ENCODE results near the gene TUNAR. TPM values are rescaled to one million over a fixed set of nuclear protein-coding genes. Genes with fewer than 3 reads are reported as not detected.

Gene TUNAR
- total and polyA plus RNA-seq, 2 of the 4 experiments (the other 2 are of a cell fraction), result not detected

GRCh38 chr14:95886366-95887056 is 9.9 kb downstream of the TUNAR start:
- Histone ChIP-seq H3K9me1 (ENCODE audit: insufficient read depth, low read length) (no peaks in the 10 kb centered on the region), H3K23ac (ENCODE audit: low read depth, low read length) (no peak overlapping the region), H2AK5ac (ENCODE audit: low read depth, low read length) (no peak overlapping the region), H2AFZ (replicated peaks; ENCODE audit: low read length, poor library complexity) (peak overlapping the region; percentile 17), H3K9me3 (ENCODE audit: control insufficient read depth, insufficient read depth, low read length) (no peaks in the 10 kb centered on the region), H3K36me3 (ENCODE audit: control insufficient read depth, insufficient read depth, low read length) (no peaks in the 10 kb centered on the region), H3K4me3 (ENCODE audit: insufficient read depth, low read depth, low read length) (no peak overlapping the region), H3K4me2 (ENCODE audit: low read depth, low read length) (no peak overlapping the region), H3K56ac (ENCODE audit: extremely low read depth, insufficient read depth, low read length) (no peak overlapping the region), H4K8ac (ENCODE audit: low read depth in 2 of 2, low read length in 2 of 2) (no peak overlapping the region), H4K20me1 (ENCODE audit: insufficient read depth, low read length) (no peaks in the 10 kb centered on the region), H4K5ac (ENCODE audit: low read depth, low read length) (no peak overlapping the region), H3K4me1 (ENCODE audit: control insufficient read depth, insufficient read depth, low read length) (no peaks in the 10 kb centered on the region), H3K79me1 (ENCODE audit: low read depth in 1 of 2, low read length in 2 of 2) (no peaks in the 10 kb centered on the region), H2BK15ac (ENCODE audit: low read depth, low read length) (no peak overlapping the region), H2BK20ac (ENCODE audit: low read depth, low read length) (no peak overlapping the region), H3K9ac (ENCODE audit: low read depth, low read length) (no peak overlapping the region), H3K14ac (replicated peaks; ENCODE audit: low read depth, low read length) (no peak overlapping the region), H3K4ac (ENCODE audit: low read depth, low read length) (no peak overlapping the region), H3K18ac (ENCODE audit: low read depth, low read length) (no peak overlapping the region), H2AK9ac (replicated peaks; ENCODE audit: low read depth, low read length, poor library complexity) (no peak overlapping the region), H3K27ac (ENCODE audit: insufficient read depth, low read length) (no peak overlapping the region), H2BK5ac (ENCODE audit: low read depth, low read length, poor library complexity, severe bottlenecking) (no peak overlapping the region), H4K91ac (ENCODE audit: insufficient read depth, low read depth, low read length) (no peak overlapping the region), H2BK120ac (ENCODE audit: low read depth, low read length) (no peak overlapping the region), H3K27me3 (ENCODE audit: control insufficient read depth, insufficient read depth, low read length) (peaks cover 4% of the 10 kb centered on the region)
- TF ChIP-seq RCOR1 (IDR thresholded peaks at IDR 0.05; ENCODE audit: insufficient replicate concordance, low read length), result no peak
- no peak for TF ChIP-seq FOS (IDR thresholded peaks at IDR 0.05; ENCODE audit: low read depth, low read length)
- no peak for TF ChIP-seq POLR2A (IDR thresholded peaks at IDR 0.05; ENCODE audit: low read depth, low read length)
- no peak for TF ChIP-seq RAD21 (IDR thresholded peaks at IDR 0.05; ENCODE audit: low read length)
- TF ChIP-seq, protein P1, sequence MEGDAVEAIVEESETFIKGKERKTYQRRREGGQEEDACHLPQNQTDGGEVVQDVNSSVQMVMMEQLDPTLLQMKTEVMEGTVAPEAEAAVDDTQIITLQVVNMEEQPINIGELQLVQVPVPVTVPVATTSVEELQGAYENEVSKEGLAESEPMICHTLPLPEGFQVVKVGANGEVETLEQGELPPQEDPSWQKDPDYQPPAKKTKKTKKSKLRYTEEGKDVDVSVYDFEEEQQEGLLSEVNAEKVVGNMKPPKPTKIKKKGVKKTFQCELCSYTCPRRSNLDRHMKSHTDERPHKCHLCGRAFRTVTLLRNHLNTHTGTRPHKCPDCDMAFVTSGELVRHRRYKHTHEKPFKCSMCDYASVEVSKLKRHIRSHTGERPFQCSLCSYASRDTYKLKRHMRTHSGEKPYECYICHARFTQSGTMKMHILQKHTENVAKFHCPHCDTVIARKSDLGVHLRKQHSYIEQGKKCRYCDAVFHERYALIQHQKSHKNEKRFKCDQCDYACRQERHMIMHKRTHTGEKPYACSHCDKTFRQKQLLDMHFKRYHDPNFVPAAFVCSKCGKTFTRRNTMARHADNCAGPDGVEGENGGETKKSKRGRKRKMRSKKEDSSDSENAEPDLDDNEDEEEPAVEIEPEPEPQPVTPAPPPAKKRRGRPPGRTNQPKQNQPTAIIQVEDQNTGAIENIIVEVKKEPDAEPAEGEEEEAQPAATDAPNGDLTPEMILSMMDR (conservative IDR thresholded peaks at IDR 0.05; ENCODE audit: low read depth, low read length), result no peak
- TF ChIP-seq MAZ (IDR thresholded peaks at IDR 0.05; ENCODE audit: borderline replicate concordance, low read depth, low read length), result no peak
- TF ChIP-seq BHLHE40 (IDR thresholded peaks at IDR 0.05; ENCODE audit: low read depth, low read length), result no peak
- TF ChIP-seq ELK1 (IDR thresholded peaks at IDR 0.05; ENCODE audit: borderline replicate concordance, low read depth, low read length), result no peak
- TF ChIP-seq MAFK (IDR thresholded peaks at IDR 0.05; ENCODE audit: low read depth, low read length), result no peak
- TF ChIP-seq CHD1 (IDR thresholded peaks at IDR 0.05; ENCODE audit: low read depth, low read length), result no peak
- no peak for TF ChIP-seq NFE2L2 (IDR thresholded peaks at IDR 0.05; ENCODE audit: low read depth, low read length)
- no peak for TF ChIP-seq RFX5 (IDR thresholded peaks at IDR 0.05; ENCODE audit: low read depth, low read length)
- no peak for TF ChIP-seq USF2 (IDR thresholded peaks at IDR 0.05; ENCODE audit: low read depth, low read length)
- TF ChIP-seq CEBPB (IDR thresholded peaks at IDR 0.05; ENCODE audit: low read depth, low read length), result no peak
- no peak for TF ChIP-seq MXI1 (IDR thresholded peaks at IDR 0.05; ENCODE audit: borderline replicate concordance, low read depth, low read length)
- TF ChIP-seq SMC3 (IDR thresholded peaks at IDR 0.05; ENCODE audit: low read depth, low read length), result no peak
- dilution Hi-C loops (cut with HindIII; ENCODE audit: low sequenced_read_pairs, unreplicated experiment), result no loop called here
- ChIA-PET POLR2A (ENCODE audit: unreplicated experiment) (no interaction called here), CTCF (no interaction called here)
- intact Hi-C loops (cut with micrococcal nuclease), result no loop called here
- BruUV-seq (replicated peaks), result no TSS peak
- no CpG with 5 or more reads among the region's 7 CpGs for WGBS, 2 experiments (ENCODE audit: extremely low coverage in 2 of 2, insufficient read length in 1 of 2)
- DNase-seq (no peak), ATAC-seq (ENCODE audit: low read depth) (no peak)
- in situ Hi-C loops (cut with MboI; ENCODE audit: low sequenced_read_pairs), result no loop called here
